DMS53 treated with DMSO at 0.1 percent for 48 hours (cell line): Measurements from ENCODE around the gene ZNF124.

Experiments used
- DNase-seq: peaks from one replicate; lab custom pipeline; 2025; ENCODE audit not compliant: unreplicated experiment; lab: John Stamatoyannopoulos, UW

The ZNF124 gene

GRCh38 chr1:247113733-247114271 lies 58.0 kb downstream of the ZNF124 start:
- DNase-seq, result no peak

- DNase-seq, result no peak
These were observed 58.7 kb downstream of the ZNF124 start for GRCh38 chr1:247113094-247113497.

- no peak for DNase-seq
These were observed 59.4 kb downstream of the ZNF124 start for GRCh38 chr1:247112479-247112781.

GRCh38 chr1:247111700-247112478 lies 59.9 kb downstream of the ZNF124 start:
- DNase-seq, result peak; percentile 48

- no peak for DNase-seq
These were observed 60.5 kb downstream of the ZNF124 start for GRCh38 chr1:247111259-247111699.

- DNase-seq, result no peak
These were observed 61.1 kb downstream of the ZNF124 start for GRCh38 chr1:247110627-247111258.

- no peak for DNase-seq
These were observed 64.1 kb downstream of the ZNF124 start for GRCh38 chr1:247107694-247108093.

- no peak for DNase-seq
These were observed 65.9 kb downstream of the ZNF124 start for GRCh38 chr1:247105966-247106365.
